GM18517 (cell line): ENCODE data around the gene SLC15A1.

Source experiments
- ATAC-seq: cut with Tn5 transposase; IDR thresholded peaks from one replicate; pipeline ENCODE4 v1.9.1; 2021; ENCODE audit warnings: mild to moderate bottlenecking, moderate library complexity; ENCODE audit not compliant: unreplicated experiment

SLC15A1 gene

GRCh38 chr13:98707281-98707999 lies 45.0 kb downstream of the SLC15A1 start:
- peak; percentile 79 for ATAC-seq

- no peak for ATAC-seq
These were observed 45.9 kb downstream of the SLC15A1 start for GRCh38 chr13:98706446-98707110.

- ATAC-seq = no peak
These were observed 54.7 kb downstream of the SLC15A1 start for GRCh38 chr13:98697791-98698190.

GRCh38 chr13:98693756-98694155 lies 58.7 kb downstream of the SLC15A1 start:
- ATAC-seq = no peak

- no peak for ATAC-seq
These were observed 61.1 kb downstream of the SLC15A1 start for GRCh38 chr13:98691360-98691759.

GRCh38 chr13:98690348-98691022 lies 62.0 kb downstream of the SLC15A1 start:
- no peak for ATAC-seq

GRCh38 chr13:98689347-98689968 lies 63.0 kb downstream of the SLC15A1 start:
- no peak for ATAC-seq

- no peak for ATAC-seq
These were observed 64.1 kb downstream of the SLC15A1 start for GRCh38 chr13:98688373-98688772.

GRCh38 chr13:98687319-98687718 lies 65.2 kb downstream of the SLC15A1 start:
- no peak for ATAC-seq

- ATAC-seq = no peak
These were observed 66.2 kb downstream of the SLC15A1 start for GRCh38 chr13:98686270-98686669.

GRCh38 chr13:98685146-98685545 lies 67.3 kb downstream of the SLC15A1 start:
- no peak for ATAC-seq

- no peak for ATAC-seq
These were observed 71.4 kb downstream of the SLC15A1 start for GRCh38 chr13:98681049-98681448.

- ATAC-seq = no peak
These were observed 73.7 kb downstream of the SLC15A1 start for GRCh38 chr13:98678741-98679140.

GRCh38 chr13:98677398-98677797 lies 75.1 kb downstream of the SLC15A1 start:
- ATAC-seq = no peak

- ATAC-seq = no peak
These were observed 76.2 kb downstream of the SLC15A1 start for GRCh38 chr13:98676239-98676638.

- no peak for ATAC-seq
These were observed 76.6 kb downstream of the SLC15A1 start for GRCh38 chr13:98675837-98676236.

- ATAC-seq = no peak
These were observed 77.4 kb downstream of the SLC15A1 start for GRCh38 chr13:98675066-98675465.

GRCh38 chr13:98672947-98673613 lies 79.4 kb downstream of the SLC15A1 start:
- ATAC-seq = peak; percentile 79

- no peak for ATAC-seq
These were observed 84.3 kb downstream of the SLC15A1 start for GRCh38 chr13:98668155-98668554.

GRCh38 chr13:98665638-98665995 lies 86.9 kb downstream of the SLC15A1 start:
- no peak for ATAC-seq
